Measurements from ENCODE around the gene APOBEC3G. TPM values are rescaled to one million over a fixed set of nuclear protein-coding genes. Genes with fewer than 3 reads are reported as not detected.
"Not testable (repeated sequence)": the region's sequence is repeated elsewhere in the genome, so short reads cannot be mapped to it uniquely, and the experiment has no call there.

Gene APOBEC3G
- polyA plus RNA-seq, 3 donors, result 33.3 to 73.6 (median 64.5) TPM

GRCh38 chr22:39041908-39042307 lies 35.2 kb upstream of the APOBEC3G start:
- intact Hi-C loops (cut with micrococcal nuclease), result no loop called here

DNA sequence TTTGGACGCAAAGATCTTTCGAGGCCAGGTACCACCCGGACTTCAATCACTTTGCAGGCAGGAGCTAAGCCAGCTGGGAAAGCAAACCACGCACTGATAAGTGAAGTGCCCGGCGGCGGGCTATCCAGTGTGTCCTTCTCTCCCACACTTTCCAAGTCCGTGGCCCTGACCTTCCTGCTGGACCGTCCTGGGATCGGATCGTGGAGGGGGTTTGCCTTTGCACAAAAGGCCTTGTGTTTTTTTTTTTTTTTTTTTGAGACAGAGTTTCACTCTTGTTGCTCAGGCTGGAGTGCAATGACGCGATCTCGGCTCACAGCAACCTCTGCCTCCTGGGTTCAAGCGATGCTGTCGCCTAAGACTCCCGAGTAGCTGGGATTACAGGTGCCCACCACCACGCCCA lies 34.0 kb upstream of the APOBEC3G start:
- H3K4me3 Mint-ChIP-seq; H3K79me2 ChIP-seq (ENCODE audit: insufficient read depth, low read length); H2AFZ ChIP-seq (ENCODE audit: insufficient read depth, low read depth, low read length, poor library complexity, severe bottlenecking); intact Hi-C loops (cut with micrococcal nuclease); H3K9ac ChIP-seq (ENCODE audit: insufficient read depth, low read length, poor library complexity, severe bottlenecking); H3K4me3 ChIP-seq (replicated peaks in 1 of 3; ENCODE audit: low read depth in 2 of 3, low read length in 3 of 3); H3K4me2 ChIP-seq (replicated peaks; ENCODE audit: extremely low read depth, low read length, poor library complexity, severe bottlenecking); H3K27ac ChIP-seq (ENCODE audit: low read depth in 1 of 2, low read length in 2 of 2); H3K36me3 ChIP-seq (replicated peaks in 1 of 2; ENCODE audit: control insufficient read depth in 1 of 2, insufficient read depth in 2 of 2, low read length in 2 of 2); H3K27me3 Mint-ChIP-seq (ENCODE audit: low read depth in 3 of 3); H3K9me3 Mint-ChIP-seq; DNase-seq; H3K9me3 ChIP-seq (replicated peaks in 1 of 2; ENCODE audit: control insufficient read depth in 1 of 2, insufficient read depth in 1 of 2, low read length in 2 of 2); H3K27ac Mint-ChIP-seq; H3K27me3 ChIP-seq (ENCODE audit: control insufficient read depth in 2 of 2, insufficient read depth in 2 of 2, low read length in 2 of 2); H4K20me1 ChIP-seq (ENCODE audit: insufficient read depth, low read length): not testable (repeated sequence)
- peaks cover 25 to 33% of the 10 kb centered on the region in 2 donors for H3K36me3 Mint-ChIP-seq
- peaks cover 16 to 20% of the 10 kb centered on the region in 2 donors for H3K4me1 ChIP-seq (ENCODE audit: control insufficient read depth in 1 of 2, insufficient read depth in 2 of 2, low read length in 2 of 2)
- WGBS (ENCODE audit: insufficient coverage), result 100% methylated on average over 2 of the region's 18 CpGs
- peaks cover 37% of the 10 kb centered on the region for H3K4me1 Mint-ChIP-seq

More at GRCh38 chr22:39041908-39042307, 35.2 kb upstream of the APOBEC3G start:
- H3K27me3 ChIP-seq (ENCODE audit: control insufficient read depth in 2 of 2, insufficient read depth in 2 of 2, low read length in 2 of 2), result no peaks in the 10 kb centered on the region
- peaks cover 3 to 10% of the 10 kb centered on the region in 2 donors for H3K36me3 ChIP-seq (replicated peaks in 1 of 2; ENCODE audit: control insufficient read depth in 1 of 2, insufficient read depth in 2 of 2, low read length in 2 of 2)
- no peaks in the 10 kb centered on the region for H3K9me3 ChIP-seq (replicated peaks in 1 of 2; ENCODE audit: control insufficient read depth in 1 of 2, insufficient read depth in 1 of 2, low read length in 2 of 2)
- no peaks in the 10 kb centered on the region for H4K20me1 ChIP-seq (ENCODE audit: insufficient read depth, low read length)
- peak overlapping the region; percentile 91 for H3K4me2 ChIP-seq (replicated peaks; ENCODE audit: extremely low read depth, low read length, poor library complexity, severe bottlenecking)
- WGBS (ENCODE audit: insufficient coverage), result 86% methylated on average over 2 of the region's 7 CpGs
- no peak overlapping the region for H3K9ac ChIP-seq (ENCODE audit: insufficient read depth, low read length, poor library complexity, severe bottlenecking)
- H2AFZ ChIP-seq (ENCODE audit: insufficient read depth, low read depth, low read length, poor library complexity, severe bottlenecking), result no peak overlapping the region
- Mint-ChIP-seq H3K27ac (no peak overlapping the region), H3K36me3 (peaks cover 25 to 33% of the 10 kb centered on the region in 2 donors), H3K4me1 (peaks cover 37% of the 10 kb centered on the region), H3K9me3 (no peaks in the 10 kb centered on the region), H3K4me3 (peak overlapping the region in 1 of 2 donors; percentile 12), H3K27me3 (ENCODE audit: low read depth in 3 of 3) (peaks cover 0 to 2% (median 0%) of the 10 kb centered on the region in 3 donors)
- peaks cover 9% of the 10 kb centered on the region for H3K79me2 ChIP-seq (ENCODE audit: insufficient read depth, low read length)
- TF ChIP-seq CTCF (IDR thresholded peaks at IDR 0.05), result no peak
- DNase-seq, result no peak
- no peak overlapping the region for H3K27ac ChIP-seq (ENCODE audit: low read depth in 1 of 2, low read length in 2 of 2)
- H3K4me3 ChIP-seq (replicated peaks in 1 of 3; ENCODE audit: low read depth in 2 of 3, low read length in 3 of 3), result peak overlapping the region in 1 of 3 experiments; percentile 86
- H3K4me1 ChIP-seq (ENCODE audit: control insufficient read depth in 1 of 2, insufficient read depth in 2 of 2, low read length in 2 of 2), result peaks cover 16 to 20% of the 10 kb centered on the region in 2 donors

DNA sequence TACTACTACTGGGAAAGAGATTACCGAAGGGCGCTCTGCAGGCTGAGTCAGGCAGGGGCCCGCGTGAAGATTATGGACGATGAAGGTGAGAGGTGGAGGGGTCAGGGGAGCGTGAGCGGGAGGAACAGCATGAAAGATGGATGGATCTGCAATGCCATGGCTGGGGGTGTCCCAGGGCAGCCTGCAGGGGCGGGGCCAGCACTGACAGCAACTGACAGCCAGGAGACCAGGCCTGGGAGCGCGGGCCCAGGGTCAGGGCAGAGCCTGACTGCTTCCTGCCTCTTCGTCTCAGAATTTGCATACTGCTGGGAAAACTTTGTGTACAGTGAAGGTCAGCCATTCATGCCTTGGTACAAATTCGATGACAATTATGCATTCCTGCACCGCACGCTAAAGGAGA lies 31.9 kb upstream of the APOBEC3G start:
- H3K27me3 Mint-ChIP-seq (ENCODE audit: low read depth in 3 of 3); H3K4me3 ChIP-seq (replicated peaks in 1 of 3; ENCODE audit: low read depth in 2 of 3, low read length in 3 of 3); intact Hi-C loops (cut with micrococcal nuclease); H3K27me3 ChIP-seq (ENCODE audit: control insufficient read depth in 2 of 2, insufficient read depth in 2 of 2, low read length in 2 of 2); H3K36me3 ChIP-seq (replicated peaks in 1 of 2; ENCODE audit: control insufficient read depth in 1 of 2, insufficient read depth in 2 of 2, low read length in 2 of 2); H3K27ac ChIP-seq (ENCODE audit: low read depth in 1 of 2, low read length in 2 of 2); H3K9ac ChIP-seq (ENCODE audit: insufficient read depth, low read length, poor library complexity, severe bottlenecking); H4K20me1 ChIP-seq (ENCODE audit: insufficient read depth, low read length); H3K4me2 ChIP-seq (replicated peaks; ENCODE audit: extremely low read depth, low read length, poor library complexity, severe bottlenecking); H3K4me3 Mint-ChIP-seq; H3K79me2 ChIP-seq (ENCODE audit: insufficient read depth, low read length); DNase-seq; H3K9me3 Mint-ChIP-seq; H2AFZ ChIP-seq (ENCODE audit: insufficient read depth, low read depth, low read length, poor library complexity, severe bottlenecking); H3K9me3 ChIP-seq (replicated peaks in 1 of 2; ENCODE audit: control insufficient read depth in 1 of 2, insufficient read depth in 1 of 2, low read length in 2 of 2): not testable (repeated sequence)
- peaks cover 16% of the 10 kb centered on the region in 2 donors for H3K4me1 ChIP-seq (ENCODE audit: control insufficient read depth in 1 of 2, insufficient read depth in 2 of 2, low read length in 2 of 2)
- peaks cover 30% of the 10 kb centered on the region for H3K4me1 Mint-ChIP-seq
- WGBS (ENCODE audit: insufficient coverage), result 87% methylated on average over 12 of the region's 14 CpGs
- H3K36me3 Mint-ChIP-seq, result peaks cover 25 to 33% of the 10 kb centered on the region in 2 donors
- H3K27ac Mint-ChIP-seq, result peak overlapping the region in 2 of 7 donors; percentile 46 to 49

DNA sequence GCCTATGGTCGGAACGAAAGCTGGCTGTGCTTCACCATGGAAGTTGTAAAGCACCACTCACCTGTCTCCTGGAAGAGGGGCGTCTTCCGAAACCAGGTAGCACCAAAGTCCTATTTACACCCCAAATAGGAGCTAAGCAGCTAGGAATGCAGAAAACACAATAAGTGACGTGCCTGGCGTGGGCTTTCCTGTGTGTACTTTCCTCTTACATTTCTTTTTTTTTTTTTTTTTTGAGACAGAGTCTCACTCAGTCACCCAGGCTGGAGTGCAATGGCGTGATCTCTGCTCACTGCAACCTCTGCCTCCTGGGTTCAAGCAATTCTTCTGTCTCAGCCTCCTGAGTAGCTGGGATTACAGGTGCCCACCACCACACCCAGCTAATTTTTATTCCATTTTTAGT lies 27.6 kb upstream of the APOBEC3G start:
- H3K27ac ChIP-seq (ENCODE audit: low read depth in 1 of 2, low read length in 2 of 2); intact Hi-C loops (cut with micrococcal nuclease); H3K79me2 ChIP-seq (ENCODE audit: insufficient read depth, low read length); H3K9me3 Mint-ChIP-seq; H3K4me3 ChIP-seq (replicated peaks in 1 of 3; ENCODE audit: low read depth in 2 of 3, low read length in 3 of 3); H3K4me2 ChIP-seq (replicated peaks; ENCODE audit: extremely low read depth, low read length, poor library complexity, severe bottlenecking); H3K9ac ChIP-seq (ENCODE audit: insufficient read depth, low read length, poor library complexity, severe bottlenecking); H3K36me3 ChIP-seq (replicated peaks in 1 of 2; ENCODE audit: control insufficient read depth in 1 of 2, insufficient read depth in 2 of 2, low read length in 2 of 2); H3K9me3 ChIP-seq (replicated peaks in 1 of 2; ENCODE audit: control insufficient read depth in 1 of 2, insufficient read depth in 1 of 2, low read length in 2 of 2); H3K4me3 Mint-ChIP-seq; DNase-seq; H3K4me1 ChIP-seq (ENCODE audit: control insufficient read depth in 1 of 2, insufficient read depth in 2 of 2, low read length in 2 of 2); H3K27me3 ChIP-seq (ENCODE audit: control insufficient read depth in 2 of 2, insufficient read depth in 2 of 2, low read length in 2 of 2); H4K20me1 ChIP-seq (ENCODE audit: insufficient read depth, low read length); H3K27me3 Mint-ChIP-seq (ENCODE audit: low read depth in 3 of 3); H3K27ac Mint-ChIP-seq; H2AFZ ChIP-seq (ENCODE audit: insufficient read depth, low read depth, low read length, poor library complexity, severe bottlenecking): not testable (repeated sequence)
- Mint-ChIP-seq H3K36me3 (peaks cover 19 to 21% of the 10 kb centered on the region in 2 donors), H3K4me1 (peaks cover 23% of the 10 kb centered on the region)
- 97% methylated on average over 6 of the region's 7 CpGs for WGBS (ENCODE audit: insufficient coverage)
